ENCODE results near the gene JDP2. TPM values are rescaled to one million over a fixed set of nuclear protein-coding genes. Genes with fewer than 3 reads are reported as not detected.

The JDP2 gene
- polyA plus RNA-seq, 1 of the 3 experiments (the other 2 are of a cell fraction) = 22.3 TPM

- WGBS (ENCODE audit: low lambda C conversion rate) = 89% methylated on average over 12 of the region's 12 CpGs
- TF ChIP-seq IRF3 (IDR thresholded peaks at IDR 0.05; ENCODE audit: low read depth, low read length) = no peak
- no peak for TF ChIP-seq YY1 (IDR thresholded peaks at IDR 0.05; ENCODE audit: low read depth)
- TF ChIP-seq FOXJ3 (CRISPR knock-in tag; IDR thresholded peaks at IDR 0.05) = no peak
- TF ChIP-seq MXI1 (IDR thresholded peaks at IDR 0.05; ENCODE audit: low read depth, low read length) = no peak
- no peak for TF ChIP-seq ELF1 (IDR thresholded peaks at IDR 0.05)
- no peak for TF ChIP-seq TAF1 (IDR thresholded peaks at IDR 0.05; ENCODE audit: borderline replicate concordance, low read depth, low read length)
- no peak for TF ChIP-seq MEF2A (IDR thresholded peaks at IDR 0.05; ENCODE audit: borderline replicate concordance, low read depth)
- no peak for TF ChIP-seq RXRA (IDR thresholded peaks at IDR 0.05; ENCODE audit: borderline replicate concordance, low read depth)
- no peak for TF ChIP-seq USF2 (IDR thresholded peaks at IDR 0.05; ENCODE audit: borderline replicate concordance, low read depth, low read length)
- TF ChIP-seq TEAD4 (IDR thresholded peaks at IDR 0.05; ENCODE audit: borderline replicate concordance, insufficient read depth) = no peak
- TF ChIP-seq NRF1 (IDR thresholded peaks at IDR 0.05; ENCODE audit: low read depth, low read length) = no peak
- no peak for TF ChIP-seq ZBTB33 (IDR thresholded peaks at IDR 0.05; ENCODE audit: borderline replicate concordance, low read depth)
- TF ChIP-seq JUND (IDR thresholded peaks at IDR 0.05) = no peak
- no peak for TF ChIP-seq REST (IDR thresholded peaks at IDR 0.05; ENCODE audit: low read depth, low read length)
- TF ChIP-seq USF1 (IDR thresholded peaks at IDR 0.05; ENCODE audit: borderline replicate concordance, low read depth) = no peak
- TF ChIP-seq FOSL2 (IDR thresholded peaks at IDR 0.05; ENCODE audit: borderline replicate concordance, low read depth) = no peak
- no peak for TF ChIP-seq CTCF (IDR thresholded peaks at IDR 0.05)
- TF ChIP-seq EZH2phosphoT487 (IDR thresholded peaks at IDR 0.05; ENCODE audit: borderline replicate concordance, low read depth) = no peak
- TF ChIP-seq RAD21 (IDR thresholded peaks at IDR 0.05; ENCODE audit: low read length) = no peak
- CTCF ChIA-PET = interaction anchor here (0.7 to 2.1 kb wide), 8 partner anchors 14 to 210 kb away, joined by 3 to 10 read pairs (median 4); no protein-coding TSS in a partner anchor
- 0 out of 2 replicates have a peak, but pooled peaks cover 8% of the 10 kb centered on the region for H3K27me3 ChIP-seq (ENCODE audit: insufficient read depth)
- H3K9me3 ChIP-seq = no peaks in the 10 kb centered on the region
- no peaks in the 10 kb centered on the region for H3K36me3 ChIP-seq (replicated peaks in 1 of 2; ENCODE audit: control insufficient read depth in 1 of 2, insufficient read depth in 2 of 2, low read length in 1 of 2)
- no peaks in the 10 kb centered on the region for H3F3A ChIP-seq (replicated peaks; ENCODE audit: insufficient read depth)
- no peak for DNase-seq
- H3K27ac ChIP-seq (ENCODE audit: low read depth in 2 of 2, low read length in 1 of 2) = no peak overlapping the region
- H3K4me3 ChIP-seq (ENCODE audit: low read depth in 2 of 2, low read length in 1 of 2) = no peak overlapping the region
- peaks cover 0 to 3% of the 10 kb centered on the region in 2 experiments; a peak in 1 of 4 replicates for H3K4me1 ChIP-seq (ENCODE audit: control insufficient read depth in 1 of 2, insufficient read depth in 2 of 2, low read depth in 1 of 2, low read length in 1 of 2)
- H4K20me1 ChIP-seq (ENCODE audit: insufficient read depth) = no peaks in the 10 kb centered on the region
- H2AFZ ChIP-seq (ENCODE audit: low read depth) = no peak overlapping the region
- no peaks in the 10 kb centered on the region for H3K9me2 ChIP-seq
- H3K9ac ChIP-seq = no peak overlapping the region
- no peaks in the 10 kb centered on the region for H3K79me2 ChIP-seq (ENCODE audit: insufficient read depth)
- POLR2A ChIA-PET = no interaction called here
- H3K4me2 ChIP-seq = no peak overlapping the region
Observed at GRCh38 chr14:75513911-75514672, 86.3 kb downstream of the JDP2 start.

Measured in SK-N-SH (cell line).